GM19452 (cell line): ENCODE measurements around the gene STOM.

ENCODE experiments used
- ATAC-seq: cut with Tn5 transposase; IDR thresholded peaks from one replicate; pipeline ENCODE4 v1.9.1; 2021; ENCODE audit not compliant: unreplicated experiment

The STOM gene

DNA sequence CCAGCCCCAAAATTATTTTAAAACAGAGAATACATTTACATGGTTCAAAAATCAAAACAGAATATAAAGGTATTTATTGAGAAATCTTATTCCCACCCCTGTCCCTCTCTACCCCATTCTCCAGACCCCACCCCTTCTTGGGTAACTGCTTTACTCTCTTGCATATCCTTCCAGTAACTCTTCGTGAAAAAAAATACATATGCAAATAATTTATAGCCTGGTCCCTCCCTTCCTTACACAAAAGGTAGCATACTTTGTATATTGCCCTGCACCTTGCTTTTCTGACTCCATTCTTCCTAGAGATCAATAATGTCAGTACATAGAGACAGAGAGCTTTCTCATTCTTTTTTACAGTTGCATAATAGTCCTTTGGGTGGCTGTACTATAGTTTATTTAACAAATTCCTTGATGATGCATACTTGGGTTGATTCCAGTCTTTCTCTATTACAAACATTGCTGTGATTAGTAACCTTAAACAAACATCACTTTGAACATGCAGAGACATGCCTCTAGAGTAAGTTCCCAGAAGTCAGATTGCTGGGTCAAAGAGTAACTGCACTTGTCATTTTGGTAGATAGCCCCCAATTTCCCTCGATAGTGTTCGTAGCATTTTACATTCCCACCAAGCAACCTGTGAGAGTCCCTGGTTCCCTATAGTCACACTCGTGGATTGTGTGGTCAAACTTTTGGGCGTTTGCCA lies 47.9 kb downstream of the STOM start:
- ATAC-seq, result no peak

DNA sequence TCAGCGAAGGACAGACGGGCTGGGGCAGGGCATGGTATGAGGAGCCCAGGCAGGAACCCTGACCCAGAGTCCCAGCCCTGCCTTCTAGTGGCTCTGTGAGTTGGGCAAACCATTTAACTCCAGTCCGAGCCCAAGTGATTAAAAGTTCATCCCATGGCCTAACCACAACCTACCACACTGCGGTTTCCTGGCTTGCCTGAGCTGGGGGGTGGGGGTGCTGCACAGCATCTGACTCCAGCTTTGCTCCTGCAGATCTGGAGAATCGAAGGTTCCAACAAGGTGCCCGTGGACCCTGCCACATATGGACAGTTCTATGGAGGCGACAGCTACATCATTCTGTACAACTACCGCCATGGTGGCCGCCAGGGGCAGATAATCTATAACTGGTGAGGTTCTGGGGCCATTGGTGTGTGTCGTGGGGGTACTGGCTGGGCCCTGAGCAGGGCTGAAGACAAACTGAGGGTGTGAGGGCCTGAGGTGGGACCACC lies 49.0 kb downstream of the STOM start:
- no peak for ATAC-seq

DNA sequence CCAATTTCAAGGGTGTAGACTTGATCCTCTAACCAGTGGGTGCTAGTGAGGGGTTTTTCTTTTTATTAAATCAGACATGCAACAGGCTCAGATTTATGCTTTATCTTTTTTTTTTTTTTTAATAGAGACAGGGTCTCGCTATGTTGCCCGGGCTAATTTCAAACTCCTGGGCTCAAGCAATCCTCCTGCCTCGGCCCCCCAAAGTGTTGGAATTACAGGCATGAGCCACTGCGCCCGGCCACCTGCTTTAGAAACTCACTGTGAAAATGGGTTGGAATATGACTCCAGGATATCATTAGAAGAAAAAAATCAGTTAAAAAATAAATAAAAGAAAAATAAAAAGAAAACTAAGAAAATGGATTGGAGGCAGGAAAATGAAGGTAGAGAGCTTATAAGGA lies 50.7 kb downstream of the STOM start:
- ATAC-seq, result no peak

DNA sequence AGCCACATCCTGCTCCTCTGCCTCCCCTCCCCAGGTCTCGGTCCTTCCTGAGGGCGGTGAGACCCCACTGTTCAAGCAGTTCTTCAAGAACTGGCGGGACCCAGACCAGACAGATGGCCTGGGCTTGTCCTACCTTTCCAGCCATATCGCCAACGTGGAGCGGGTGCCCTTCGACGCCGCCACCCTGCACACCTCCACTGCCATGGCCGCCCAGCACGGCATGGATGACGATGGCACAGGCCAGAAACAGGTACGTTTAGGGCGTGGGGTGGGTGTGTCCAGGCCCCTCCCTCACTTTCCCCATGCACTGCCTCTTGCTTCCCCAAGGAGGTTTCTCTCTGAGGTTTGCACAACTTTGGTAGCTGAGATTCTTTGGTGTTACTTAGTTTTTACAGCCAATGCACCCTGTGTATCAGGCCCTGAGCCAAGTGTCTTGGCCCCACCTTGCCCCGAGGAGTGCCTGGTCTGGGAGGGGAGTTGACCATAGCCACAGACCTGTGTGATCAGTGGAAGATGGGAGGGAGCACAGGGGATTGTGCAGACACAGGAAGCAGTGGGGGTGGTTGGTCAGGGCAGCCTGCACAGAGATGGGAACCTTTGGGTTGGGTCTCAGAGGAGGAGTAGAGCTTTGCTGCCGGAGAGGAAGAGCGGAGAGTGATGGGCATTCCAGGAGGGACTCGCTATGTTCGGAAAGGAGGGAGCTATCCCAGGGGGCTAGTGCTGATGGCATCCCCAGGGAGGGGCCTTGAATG lies 51.2 kb downstream of the STOM start:
- ATAC-seq, result no peak

DNA sequence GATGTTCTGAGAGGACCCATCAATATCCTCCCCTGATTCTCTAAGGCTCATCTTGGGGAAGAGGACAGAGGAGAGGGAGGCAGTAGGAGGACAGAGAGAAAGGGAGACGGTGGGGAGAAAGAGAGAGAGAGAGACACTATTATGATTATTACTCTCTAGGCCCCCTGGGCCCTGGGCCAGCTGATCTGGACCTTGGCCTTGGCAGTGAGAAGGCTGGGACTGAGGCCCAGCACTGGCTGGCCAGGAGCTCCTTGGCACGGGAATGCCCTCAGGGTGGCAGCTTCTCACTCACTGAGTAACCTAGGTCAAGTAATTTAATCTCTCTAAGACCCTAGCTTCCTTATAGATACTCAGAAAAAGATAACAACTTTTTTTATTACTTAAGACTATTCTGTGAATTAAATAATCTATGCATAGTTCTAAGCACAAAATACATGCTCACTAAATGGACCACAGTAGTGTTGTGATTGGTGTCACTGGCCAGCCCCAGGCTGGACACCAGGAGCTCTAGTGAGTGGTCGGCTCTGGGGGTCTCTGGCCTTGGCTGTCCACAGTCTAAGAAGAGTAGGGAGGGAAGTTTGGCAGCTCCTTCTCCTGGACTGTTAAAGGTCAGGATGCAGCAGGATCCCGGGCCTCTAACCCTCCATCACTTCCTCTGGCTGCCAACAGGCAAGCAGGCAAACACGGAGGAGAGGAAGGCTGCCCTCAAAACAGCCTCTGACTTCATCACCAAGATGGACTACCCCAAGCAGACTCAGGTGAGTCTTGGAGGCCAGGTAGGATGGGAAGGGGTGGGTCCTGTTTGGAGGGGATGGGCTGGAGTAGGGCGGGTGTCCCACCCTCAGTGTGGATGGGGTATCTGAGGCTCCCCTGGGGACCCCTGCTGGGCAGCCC lies 52.1 kb downstream of the STOM start:
- ATAC-seq, result no peak

DNA sequence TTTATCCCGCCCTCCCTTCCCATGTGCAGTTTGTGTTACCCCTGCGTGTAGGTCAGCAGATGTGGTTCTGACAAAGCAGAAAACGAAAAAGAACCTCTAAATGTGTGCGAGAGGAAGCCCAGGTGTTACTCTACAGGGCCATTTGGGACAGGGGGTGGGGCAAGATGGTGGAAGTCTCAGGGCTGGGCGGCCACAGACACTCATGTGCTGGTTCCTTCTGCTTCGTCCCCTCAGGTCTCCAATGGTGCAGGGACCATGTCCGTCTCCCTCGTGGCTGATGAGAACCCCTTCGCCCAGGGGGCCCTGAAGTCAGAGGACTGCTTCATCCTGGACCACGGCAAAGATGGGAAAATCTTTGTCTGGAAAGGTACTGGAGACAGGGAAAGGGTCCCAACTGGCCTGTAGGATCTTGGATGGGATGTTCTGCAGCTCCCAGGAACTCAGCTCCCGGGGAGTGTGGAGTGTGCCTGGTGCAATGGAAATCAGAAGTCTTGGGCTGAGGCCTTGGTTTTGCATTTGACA lies 53.1 kb downstream of the STOM start:
- ATAC-seq, result no peak

DNA sequence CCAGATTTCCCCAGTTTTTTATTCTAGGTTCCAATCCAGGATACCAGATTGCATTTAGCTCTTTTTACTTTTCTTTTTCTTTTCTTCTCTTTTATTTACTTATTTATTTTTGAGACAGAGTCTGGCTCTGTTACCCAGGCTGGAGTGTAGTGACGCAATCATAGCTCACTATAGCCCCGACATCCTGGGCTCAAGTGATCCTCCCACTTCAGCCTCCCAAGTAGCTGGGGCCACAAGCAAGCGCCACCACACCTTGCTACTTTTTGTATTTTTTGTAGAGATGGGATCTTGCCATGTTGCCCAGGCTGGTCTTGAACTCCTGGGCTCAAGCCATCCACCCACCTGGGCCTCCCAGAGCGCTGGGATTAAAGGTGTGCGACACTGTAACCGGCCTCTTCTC lies 53.7 kb downstream of the STOM start:
- ATAC-seq, result no peak

DNA sequence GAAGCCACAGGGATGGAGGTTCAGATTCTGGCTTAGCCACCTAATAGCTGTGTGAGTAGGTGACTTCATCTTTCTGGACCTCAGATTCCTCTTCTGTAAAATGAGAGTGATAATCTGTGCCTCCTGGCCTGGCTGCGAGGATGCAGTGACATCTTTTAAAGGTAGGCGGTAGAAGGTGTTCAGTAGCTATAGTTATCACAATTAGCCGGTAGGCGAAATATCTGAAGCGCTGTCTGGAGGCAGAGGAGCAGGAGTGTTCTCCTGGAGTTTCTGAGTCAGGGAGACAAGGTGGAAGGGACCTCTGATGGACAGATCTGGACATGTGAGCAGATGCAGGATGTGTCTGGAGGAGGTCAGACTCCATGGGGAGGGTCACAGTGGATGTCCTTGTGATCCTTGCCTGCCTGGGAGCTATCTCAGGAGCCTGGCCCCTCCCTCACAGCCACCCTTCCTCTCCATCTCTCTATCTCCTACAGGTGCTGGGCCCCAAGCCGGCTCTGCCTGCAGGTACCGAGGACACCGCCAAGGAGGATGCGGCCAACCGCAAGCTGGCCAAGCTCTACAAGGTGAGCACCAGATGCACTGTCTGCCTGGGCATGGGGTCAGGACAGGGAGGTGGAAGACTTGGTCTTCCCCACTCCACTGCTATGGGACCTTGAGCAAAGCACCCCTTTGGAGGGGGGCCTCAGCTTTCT lies 56.4 kb downstream of the STOM start:
- ATAC-seq, result no peak

DNA sequence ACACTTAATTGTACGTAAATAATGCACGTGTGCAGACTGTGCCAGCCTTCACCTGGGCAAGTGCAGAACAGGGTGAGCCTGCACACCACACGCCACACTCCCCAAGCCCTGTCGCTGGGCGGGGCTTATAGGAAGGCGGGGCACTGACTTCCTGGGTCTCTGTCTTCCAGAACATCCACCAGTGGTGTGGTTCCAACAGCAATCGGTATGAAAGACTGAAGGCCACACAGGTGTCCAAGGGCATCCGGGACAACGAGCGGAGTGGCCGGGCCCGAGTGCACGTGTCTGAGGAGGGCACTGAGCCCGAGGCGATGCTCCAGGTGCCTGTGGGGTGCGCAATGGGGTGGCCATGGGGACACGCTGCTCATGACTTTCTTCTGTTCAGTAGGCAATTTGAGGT lies 57.9 kb downstream of the STOM start:
- no peak for ATAC-seq

DNA sequence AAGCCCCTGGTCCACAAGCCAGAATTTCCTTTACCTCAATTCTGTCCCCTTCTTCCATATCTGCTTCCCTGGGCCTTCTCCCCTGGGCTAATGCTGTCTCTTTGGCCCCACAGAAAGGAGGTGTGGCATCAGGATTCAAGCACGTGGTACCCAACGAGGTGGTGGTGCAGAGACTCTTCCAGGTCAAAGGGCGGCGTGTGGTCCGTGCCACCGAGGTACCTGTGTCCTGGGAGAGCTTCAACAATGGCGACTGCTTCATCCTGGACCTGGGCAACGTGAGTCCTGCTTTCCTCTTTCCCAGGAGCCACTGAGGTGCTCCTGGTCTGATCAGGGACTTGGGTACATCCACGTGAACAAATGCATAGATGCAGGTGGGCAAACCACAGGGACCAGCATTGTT lies 59.5 kb downstream of the STOM start:
- no peak for ATAC-seq

DNA sequence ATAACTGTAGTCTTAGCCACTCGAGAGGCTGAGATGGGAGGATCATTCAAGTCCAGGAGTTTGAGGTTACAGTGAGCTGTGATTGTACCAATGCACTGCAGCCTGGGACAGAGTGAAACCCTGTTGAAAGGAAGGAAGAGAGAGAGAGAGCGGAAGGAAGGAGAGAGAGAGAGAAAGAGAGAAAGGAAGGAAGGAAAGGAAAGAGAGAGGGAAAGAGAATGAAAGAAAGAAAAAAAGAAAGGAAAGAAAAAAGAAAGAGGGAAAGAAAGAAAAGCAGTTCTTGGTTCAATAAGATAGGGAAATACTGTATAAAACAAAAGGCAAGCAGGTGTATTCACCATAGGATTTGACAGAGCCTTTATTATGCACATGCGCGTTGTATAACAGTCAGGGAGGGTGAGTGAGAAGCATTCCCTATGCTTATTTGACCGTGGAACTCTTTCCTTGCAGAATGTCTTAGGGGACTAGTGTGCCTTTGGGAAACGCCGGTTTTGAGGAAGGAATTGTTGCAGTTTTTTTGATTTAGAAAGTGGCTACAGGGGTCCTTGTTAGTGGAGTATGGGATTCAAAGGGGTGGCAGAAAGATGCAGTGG lies 60.1 kb downstream of the STOM start:
- no peak for ATAC-seq

DNA sequence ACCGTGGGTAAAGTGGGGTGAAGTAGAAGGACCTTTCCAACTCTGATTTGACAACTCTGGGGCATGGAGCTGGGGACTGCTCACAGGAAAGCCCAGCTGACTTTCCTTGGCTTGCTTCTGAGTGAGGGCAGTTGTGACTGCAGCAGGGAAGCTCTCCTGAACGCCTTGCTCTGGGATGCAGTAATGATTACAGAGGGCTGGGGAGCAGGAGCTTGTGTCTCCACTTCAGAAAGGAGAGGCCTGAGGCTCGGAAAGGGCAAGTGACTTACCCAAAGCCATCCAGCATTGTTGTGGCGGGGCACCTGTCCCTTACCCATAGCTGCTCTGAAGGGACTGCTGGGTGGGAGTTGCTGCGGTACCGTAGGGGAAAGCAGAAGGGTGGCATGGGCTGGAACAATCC lies 60.9 kb downstream of the STOM start:
- ATAC-seq, result no peak

DNA sequence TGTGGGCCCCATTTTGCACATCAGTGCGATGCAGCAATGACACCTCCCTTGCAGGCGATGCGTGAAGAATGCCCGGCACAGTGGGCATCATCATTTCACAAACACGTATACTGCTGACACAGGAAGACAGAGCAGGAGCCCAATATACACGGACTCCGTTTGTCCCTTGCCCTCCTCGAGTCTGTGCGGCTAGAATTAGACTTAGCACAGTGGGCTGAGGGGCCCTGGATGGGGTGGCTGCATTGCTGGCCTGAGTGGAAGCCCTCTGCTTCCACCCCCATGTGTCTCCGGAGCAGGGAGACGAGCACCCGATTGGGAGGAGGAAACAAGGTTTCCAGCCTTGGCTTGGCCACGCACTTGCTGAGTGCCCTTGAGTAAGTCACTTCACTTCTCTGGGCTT lies 61.3 kb downstream of the STOM start:
- no peak for ATAC-seq

DNA sequence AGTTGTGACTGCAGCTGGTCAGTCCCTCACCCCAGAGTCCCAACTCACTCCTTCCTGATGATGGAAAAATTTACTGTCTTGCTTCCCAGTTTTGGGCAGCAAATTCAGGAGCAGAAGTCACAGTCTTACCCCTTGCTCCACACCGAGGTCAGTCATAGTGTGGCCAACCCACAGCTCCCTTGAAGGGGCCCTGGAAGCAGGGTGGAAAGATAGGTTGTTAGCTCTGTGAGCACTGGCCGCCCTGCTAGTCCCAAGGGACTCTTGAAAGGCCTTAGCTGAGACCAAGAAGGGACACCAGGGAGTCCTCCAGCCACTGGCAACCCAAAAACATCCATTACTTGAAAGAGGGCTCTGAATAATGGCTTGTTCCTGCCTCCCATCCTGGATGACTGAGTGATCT lies 62.1 kb downstream of the STOM start:
- ATAC-seq, result no peak

DNA sequence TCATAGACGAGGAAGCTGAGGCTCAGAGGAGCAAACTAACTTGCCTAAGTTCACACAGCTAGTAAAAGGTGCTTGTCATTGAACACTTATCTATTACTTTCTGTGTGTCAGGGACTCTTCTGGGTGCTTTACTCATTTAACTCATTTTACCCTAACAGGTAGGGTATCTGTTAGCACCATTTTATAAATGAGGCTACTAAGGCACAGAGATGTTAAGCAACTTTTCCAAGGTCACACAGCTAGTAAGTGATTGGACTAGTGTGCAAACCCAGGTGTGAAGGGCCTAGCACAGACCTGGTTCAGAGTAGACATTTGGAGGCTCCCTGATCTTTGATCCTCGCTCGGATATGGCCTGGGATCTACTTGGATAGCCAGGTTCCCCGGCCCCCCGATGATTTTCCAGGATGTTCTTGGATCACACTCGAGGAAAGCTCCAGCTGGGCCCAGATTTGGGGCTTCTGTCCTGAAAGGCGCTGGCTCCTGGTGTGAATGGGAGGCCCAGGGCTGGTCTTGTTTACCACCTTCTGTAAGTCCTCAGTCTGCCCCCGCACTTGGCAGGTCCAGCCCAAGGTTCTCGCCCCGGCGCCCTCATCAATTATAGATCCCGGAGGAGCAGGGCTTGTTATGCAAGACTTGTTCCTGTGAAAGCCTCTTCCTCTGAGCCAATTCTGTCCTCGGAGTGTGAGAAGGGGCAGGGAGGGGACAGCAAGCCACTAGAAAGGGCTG lies 64.6 kb downstream of the STOM start:
- ATAC-seq, result no peak

DNA sequence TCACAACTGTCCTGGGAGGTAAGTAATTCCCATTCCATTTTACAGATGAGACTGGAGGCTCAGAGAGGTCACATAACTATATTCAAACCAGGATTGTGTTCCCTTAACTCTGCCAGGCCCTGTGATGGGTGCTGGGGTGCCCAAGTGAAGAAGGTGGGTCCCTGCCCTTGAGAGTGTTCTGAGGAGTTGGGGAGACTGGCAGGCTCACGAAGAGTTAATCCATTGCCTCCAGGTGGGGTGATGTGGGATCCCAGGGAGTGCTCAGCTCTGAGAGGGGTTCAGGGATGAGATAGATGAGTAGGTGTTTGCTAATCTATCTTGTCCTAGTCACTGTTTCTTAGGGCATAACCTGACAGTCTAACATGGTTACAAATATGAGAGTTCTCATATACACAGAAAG lies 65.3 kb downstream of the STOM start:
- no peak for ATAC-seq

DNA sequence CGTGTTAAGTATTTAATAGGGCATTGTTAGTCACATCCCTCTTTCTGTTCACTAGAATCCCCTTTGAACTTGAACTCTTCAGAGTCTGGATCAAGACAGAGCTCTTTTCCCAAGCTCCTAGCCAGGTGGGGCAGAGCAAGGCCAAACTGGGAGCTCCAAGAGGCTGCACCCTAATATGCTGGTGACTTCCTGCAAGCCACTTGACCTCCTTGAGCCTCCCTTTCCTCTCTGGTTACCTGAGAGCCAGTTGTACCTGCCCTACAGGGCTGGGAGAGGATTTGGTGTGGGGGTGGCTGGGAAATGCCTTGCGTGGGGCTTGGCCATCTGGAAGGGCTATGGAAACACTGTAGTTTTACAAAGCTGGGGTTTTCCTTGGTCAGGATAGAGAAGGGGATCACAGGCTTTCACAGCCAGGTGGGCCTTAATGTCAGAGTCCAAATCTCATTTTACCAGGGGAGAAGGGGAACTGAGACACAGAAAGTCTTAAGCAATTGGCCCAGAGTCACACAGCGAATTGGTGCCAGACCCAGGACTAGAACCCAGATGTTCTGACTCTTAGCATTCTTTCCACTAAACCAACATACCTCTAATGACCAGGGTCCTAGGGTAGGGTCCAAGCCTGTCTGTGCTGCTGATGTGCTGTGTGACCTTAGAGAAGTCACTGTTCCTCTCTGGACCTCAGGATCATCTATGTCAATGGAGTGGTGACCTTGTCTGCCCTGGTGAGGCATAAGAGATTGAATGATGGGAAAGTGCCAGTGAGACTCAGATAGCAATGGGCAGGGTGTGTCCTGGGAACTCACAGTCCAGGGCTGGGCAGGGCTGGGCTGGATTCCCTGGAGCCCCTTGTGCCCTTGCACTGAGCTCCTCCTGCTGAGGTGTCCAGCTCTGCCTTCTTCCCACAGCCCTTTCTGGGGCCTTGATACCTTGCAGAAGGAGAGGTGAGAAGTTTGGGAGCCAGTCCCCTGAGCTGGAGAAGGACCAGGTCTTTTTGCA lies 66.3 kb downstream of the STOM start:
- no peak for ATAC-seq

DNA sequence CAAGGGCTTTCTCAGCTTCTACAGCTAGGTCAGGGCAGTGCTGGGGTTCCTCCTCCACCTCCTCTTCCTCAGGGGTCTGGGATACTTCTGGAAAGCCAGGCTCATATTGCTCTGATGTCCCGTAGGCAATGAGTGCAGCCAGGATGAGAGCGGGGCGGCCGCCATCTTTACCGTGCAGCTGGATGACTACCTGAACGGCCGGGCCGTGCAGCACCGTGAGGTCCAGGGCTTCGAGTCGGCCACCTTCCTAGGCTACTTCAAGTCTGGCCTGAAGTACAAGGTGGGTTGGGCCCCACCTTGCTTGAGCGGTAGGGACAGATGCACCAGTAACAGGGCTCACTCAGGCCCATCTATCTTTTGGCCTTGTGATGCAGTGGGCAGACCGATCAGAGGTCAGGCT lies 67.3 kb downstream of the STOM start:
- no peak for ATAC-seq

DNA sequence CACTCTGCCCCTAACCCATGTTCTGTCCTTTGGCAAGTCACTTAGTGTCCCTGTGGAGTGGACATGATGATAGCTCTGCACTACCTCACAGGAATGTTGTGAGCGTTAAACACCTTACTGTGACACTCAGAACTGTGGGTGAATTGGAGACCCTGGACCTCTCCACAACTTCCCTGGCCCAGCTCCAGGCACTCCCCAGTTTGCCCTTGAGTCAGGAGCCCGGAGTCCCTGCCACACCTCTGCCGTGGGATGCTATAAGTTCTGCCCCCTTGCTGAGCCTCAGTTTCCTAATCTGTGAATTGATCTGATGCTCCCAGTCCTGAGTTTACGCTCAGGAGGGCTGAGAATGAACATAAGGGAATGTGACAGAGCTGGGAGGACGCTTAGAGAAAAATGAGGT lies 67.7 kb downstream of the STOM start:
- no peak for ATAC-seq
